GM12865 (cell line): ENCODE data around the gene ZNF700.
"Not testable (repeated sequence)": the region's sequence is repeated elsewhere in the genome, so short reads cannot be mapped to it uniquely, and the experiment has no call there.

Experiments
- DNase-seq: peaks from one replicate; pipeline ENCODE4 v3.0.0; 2010; ENCODE audit warnings: low read depth
- H3K4me3 ChIP-seq: 2 replicates; pipeline ENCODE4 v1.5.1; 2011; ENCODE audit warnings: mild to moderate bottlenecking, low read depth, low read length, control low read depth
- CTCF ChIP-seq: IDR thresholded peaks from 2 replicates; pipeline ENCODE4 v1.5.1; 2011; ENCODE audit warnings: low read length, control low read depth, low read depth, inconsistent platforms; ENCODE audit not compliant: insufficient read depth; ENCODE audit errors: missing control alignments

ZNF700 gene

GRCh38 chr19:11984986-11985385 is 60.1 kb downstream of the ZNF700 start:
- DNase-seq, result peak; percentile 26
- H3K4me3 ChIP-seq, result no peak overlapping the region
- TF ChIP-seq CTCF, result peak; percentile 13

GRCh38 chr19:11986754-11987153 is 61.8 kb downstream of the ZNF700 start:
- no peak for DNase-seq
- no peak overlapping the region for H3K4me3 ChIP-seq
- no peak for TF ChIP-seq CTCF

GRCh38 chr19:11987405-11988281 is 62.7 kb downstream of the ZNF700 start:
- peak; percentile 96 for DNase-seq
- no peak for TF ChIP-seq CTCF
- peak overlapping the region; percentile 61 for H3K4me3 ChIP-seq

GRCh38 chr19:11989112-11989456 is 64.2 kb downstream of the ZNF700 start:
- TF ChIP-seq CTCF, result no peak
- peak overlapping the region; percentile 61 for H3K4me3 ChIP-seq
- DNase-seq, result no peak

GRCh38 chr19:11991921-11992320 is 67.0 kb downstream of the ZNF700 start:
- not testable (repeated sequence) for H3K4me3 ChIP-seq, DNase-seq

DNA sequence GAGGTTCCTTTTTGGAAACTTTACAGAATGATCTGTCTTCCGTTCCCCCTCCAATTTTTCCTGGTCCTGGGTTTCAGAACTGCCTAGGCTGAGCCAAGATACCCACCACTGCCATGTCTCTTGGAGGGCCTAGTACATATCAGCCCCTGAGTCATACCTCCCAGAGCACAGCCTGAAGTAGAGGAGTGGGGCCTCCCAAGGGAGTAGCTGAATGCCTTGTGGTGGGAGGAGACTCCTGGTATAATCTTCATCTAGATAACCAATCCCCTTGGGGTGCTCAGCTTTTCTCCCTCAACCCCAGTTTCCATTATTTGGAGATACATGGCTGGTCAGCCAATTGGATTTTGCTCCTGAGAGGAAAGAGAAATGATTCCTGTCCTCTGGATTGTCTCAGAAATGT is 70.3 kb downstream of the ZNF700 start:
- H3K4me3 ChIP-seq, result no peak overlapping the region
- DNase-seq, result no peak
- no peak for TF ChIP-seq CTCF
